ENCODE measurements around the gene DNAH3. TPM values are rescaled to one million over a fixed set of nuclear protein-coding genes. Genes with fewer than 3 reads are reported as not detected.
A peak's percentile ranks its signal among the peaks of the same experiment; 100 is the strongest.

The DNAH3 gene
- total and polyA plus RNA-seq, 2 experiments from 2014 or later: 0.70 to 1.3 TPM

DNA sequence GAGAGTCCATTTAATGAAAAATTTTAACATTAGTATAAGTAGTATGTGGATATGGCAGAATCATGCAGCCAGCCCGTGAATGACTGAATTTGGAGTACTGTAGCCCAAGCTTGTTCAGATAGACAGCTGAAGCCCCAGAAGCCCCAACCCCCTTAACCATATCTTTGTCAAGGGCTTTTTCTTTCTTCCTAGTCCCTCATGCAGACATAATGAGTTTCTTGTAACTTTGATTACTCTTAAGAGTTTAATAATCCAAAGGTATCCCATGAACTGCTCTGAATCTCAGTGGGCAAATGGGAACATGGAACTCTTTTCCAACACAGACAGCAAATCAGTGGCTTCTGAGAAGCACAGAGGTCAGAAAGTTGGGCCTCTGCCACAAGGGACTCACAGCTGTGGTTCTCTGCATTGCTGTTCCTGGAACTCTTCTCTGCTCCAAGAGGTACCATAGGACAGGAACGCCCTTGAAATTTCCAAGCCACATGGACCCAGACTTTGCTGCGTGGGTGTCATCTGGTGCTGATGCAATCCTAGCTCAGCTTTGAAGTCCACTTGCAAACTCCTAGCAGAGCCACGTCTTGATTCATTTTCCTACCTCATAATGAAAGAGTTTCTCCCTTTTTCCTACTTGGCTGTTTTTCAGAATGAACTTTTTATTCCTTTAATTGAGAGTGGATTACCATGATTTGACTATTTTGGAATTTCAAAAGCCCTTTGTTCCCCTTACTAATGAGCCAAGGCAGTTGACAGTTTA is 232.0 kb downstream of the DNAH3 start:
- no peak for DNase-seq (ENCODE audit: low spot score)
- Mint-ChIP-seq H3K36me3 (ENCODE audit: low read depth) (peaks cover 11% of the 10 kb centered on the region), H3K9me3 (no peaks in the 10 kb centered on the region), H3K27me3 (ENCODE audit: insufficient read depth, low read depth, poor library complexity) (peaks cover 1% of the 10 kb centered on the region), H3K4me3 (no peak overlapping the region), H3K4me1 (peaks cover 14% of the 10 kb centered on the region), H3K27ac (peak overlapping the region; percentile 74)
- Histone ChIP-seq H3K4me1 (ENCODE audit: insufficient read depth) (peaks cover 3% of the 10 kb centered on the region; the same call in 1 of the 2 replicates), H3F3A (replicated peaks; ENCODE audit: low read depth) (no peaks in the 10 kb centered on the region), H3K36me3 (ENCODE audit: insufficient read depth) (no peaks in the 10 kb centered on the region), H3K4me3 (no peak overlapping the region), H3K9me2 (ENCODE audit: insufficient read depth) (no peaks in the 10 kb centered on the region), H3K27ac (ENCODE audit: low read depth) (no peak overlapping the region; the same call in 1 of the 2 replicates), H4K20me1 (replicated peaks; ENCODE audit: insufficient read depth) (no peaks in the 10 kb centered on the region), H3K27me3 (ENCODE audit: insufficient read depth) (no peaks in the 10 kb centered on the region), H3K79me2 (replicated peaks; ENCODE audit: insufficient read depth) (no peaks in the 10 kb centered on the region; the same call in 1 of the 2 replicates), H2AFZ (no peak overlapping the region), H3K4me2 (no peak overlapping the region)
- ATAC-seq: no peak; the same call in 2 of the 3 replicates
- TF ChIP-seq, protein P1, sequence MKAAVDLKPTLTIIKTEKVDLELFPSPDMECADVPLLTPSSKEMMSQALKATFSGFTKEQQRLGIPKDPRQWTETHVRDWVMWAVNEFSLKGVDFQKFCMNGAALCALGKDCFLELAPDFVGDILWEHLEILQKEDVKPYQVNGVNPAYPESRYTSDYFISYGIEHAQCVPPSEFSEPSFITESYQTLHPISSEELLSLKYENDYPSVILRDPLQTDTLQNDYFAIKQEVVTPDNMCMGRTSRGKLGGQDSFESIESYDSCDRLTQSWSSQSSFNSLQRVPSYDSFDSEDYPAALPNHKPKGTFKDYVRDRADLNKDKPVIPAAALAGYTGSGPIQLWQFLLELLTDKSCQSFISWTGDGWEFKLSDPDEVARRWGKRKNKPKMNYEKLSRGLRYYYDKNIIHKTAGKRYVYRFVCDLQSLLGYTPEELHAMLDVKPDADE (IDR thresholded peaks at IDR 0.05): no peak
- TF ChIP-seq EZH2 (IDR thresholded peaks at IDR 0.05; ENCODE audit: low read depth, unreplicated experiment) (no peak), CREB1 (CRISPR knock-in tag; IDR thresholded peaks at IDR 0.05; ENCODE audit: low read depth) (no peak), JUNB (IDR thresholded peaks at IDR 0.05; ENCODE audit: unreplicated experiment) (no peak), POLR2AphosphoS5 (IDR thresholded peaks at IDR 0.05; ENCODE audit: low read depth) (no peak), STAT1 (IDR thresholded peaks at IDR 0.05; ENCODE audit: unreplicated experiment) (no peak), EZH2phosphoT487 (IDR thresholded peaks at IDR 0.05; ENCODE audit: unreplicated experiment) (no peak), NANOG (IDR thresholded peaks at IDR 0.05; ENCODE audit: borderline replicate concordance) (no peak)
- TF ChIP-seq, protein P2, sequence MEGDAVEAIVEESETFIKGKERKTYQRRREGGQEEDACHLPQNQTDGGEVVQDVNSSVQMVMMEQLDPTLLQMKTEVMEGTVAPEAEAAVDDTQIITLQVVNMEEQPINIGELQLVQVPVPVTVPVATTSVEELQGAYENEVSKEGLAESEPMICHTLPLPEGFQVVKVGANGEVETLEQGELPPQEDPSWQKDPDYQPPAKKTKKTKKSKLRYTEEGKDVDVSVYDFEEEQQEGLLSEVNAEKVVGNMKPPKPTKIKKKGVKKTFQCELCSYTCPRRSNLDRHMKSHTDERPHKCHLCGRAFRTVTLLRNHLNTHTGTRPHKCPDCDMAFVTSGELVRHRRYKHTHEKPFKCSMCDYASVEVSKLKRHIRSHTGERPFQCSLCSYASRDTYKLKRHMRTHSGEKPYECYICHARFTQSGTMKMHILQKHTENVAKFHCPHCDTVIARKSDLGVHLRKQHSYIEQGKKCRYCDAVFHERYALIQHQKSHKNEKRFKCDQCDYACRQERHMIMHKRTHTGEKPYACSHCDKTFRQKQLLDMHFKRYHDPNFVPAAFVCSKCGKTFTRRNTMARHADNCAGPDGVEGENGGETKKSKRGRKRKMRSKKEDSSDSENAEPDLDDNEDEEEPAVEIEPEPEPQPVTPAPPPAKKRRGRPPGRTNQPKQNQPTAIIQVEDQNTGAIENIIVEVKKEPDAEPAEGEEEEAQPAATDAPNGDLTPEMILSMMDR (conservative IDR thresholded peaks at IDR 0.05; ENCODE audit: low read depth in 2 of 2): no peak
- TF ChIP-seq, protein P3, sequence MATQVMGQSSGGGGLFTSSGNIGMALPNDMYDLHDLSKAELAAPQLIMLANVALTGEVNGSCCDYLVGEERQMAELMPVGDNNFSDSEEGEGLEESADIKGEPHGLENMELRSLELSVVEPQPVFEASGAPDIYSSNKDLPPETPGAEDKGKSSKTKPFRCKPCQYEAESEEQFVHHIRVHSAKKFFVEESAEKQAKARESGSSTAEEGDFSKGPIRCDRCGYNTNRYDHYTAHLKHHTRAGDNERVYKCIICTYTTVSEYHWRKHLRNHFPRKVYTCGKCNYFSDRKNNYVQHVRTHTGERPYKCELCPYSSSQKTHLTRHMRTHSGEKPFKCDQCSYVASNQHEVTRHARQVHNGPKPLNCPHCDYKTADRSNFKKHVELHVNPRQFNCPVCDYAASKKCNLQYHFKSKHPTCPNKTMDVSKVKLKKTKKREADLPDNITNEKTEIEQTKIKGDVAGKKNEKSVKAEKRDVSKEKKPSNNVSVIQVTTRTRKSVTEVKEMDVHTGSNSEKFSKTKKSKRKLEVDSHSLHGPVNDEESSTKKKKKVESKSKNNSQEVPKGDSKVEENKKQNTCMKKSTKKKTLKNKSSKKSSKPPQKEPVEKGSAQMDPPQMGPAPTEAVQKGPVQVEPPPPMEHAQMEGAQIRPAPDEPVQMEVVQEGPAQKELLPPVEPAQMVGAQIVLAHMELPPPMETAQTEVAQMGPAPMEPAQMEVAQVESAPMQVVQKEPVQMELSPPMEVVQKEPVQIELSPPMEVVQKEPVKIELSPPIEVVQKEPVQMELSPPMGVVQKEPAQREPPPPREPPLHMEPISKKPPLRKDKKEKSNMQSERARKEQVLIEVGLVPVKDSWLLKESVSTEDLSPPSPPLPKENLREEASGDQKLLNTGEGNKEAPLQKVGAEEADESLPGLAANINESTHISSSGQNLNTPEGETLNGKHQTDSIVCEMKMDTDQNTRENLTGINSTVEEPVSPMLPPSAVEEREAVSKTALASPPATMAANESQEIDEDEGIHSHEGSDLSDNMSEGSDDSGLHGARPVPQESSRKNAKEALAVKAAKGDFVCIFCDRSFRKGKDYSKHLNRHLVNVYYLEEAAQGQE (IDR thresholded peaks at IDR 0.05; ENCODE audit: unreplicated experiment): no peak

Data from GM23338 (cell line).